ENCODE measurements around the gene MUTYH. TPM values are rescaled to one million over a fixed set of nuclear protein-coding genes. Genes with fewer than 3 reads are reported as not detected.

MUTYH gene
- total RNA-seq, 1 donor from 2014 or later: 34.9 TPM

DNA sequence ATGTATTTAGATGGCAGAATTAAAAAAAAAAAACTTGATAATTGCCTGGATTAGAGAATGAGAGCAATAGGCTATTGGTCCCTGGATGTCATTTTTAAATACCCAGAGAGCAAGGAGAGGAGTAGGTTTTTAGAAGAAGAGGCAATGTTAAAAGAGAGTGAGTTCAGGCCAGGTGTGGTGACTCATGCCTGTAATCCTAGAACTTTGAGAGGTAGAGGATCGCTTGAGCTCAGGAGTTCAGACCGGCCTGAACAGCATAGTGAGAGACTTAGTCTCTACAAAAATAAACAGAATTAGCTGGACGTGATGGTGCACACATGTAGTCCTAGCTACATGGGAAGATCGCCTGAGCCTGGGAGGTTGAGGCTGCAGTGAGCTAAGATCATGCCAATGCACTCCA lies 15.9 kb upstream of the MUTYH start:
- Histone ChIP-seq H3K36me3 (ENCODE audit: control insufficient read depth, insufficient read depth, low read length) (no peaks in the 10 kb centered on the region), H3K4me3 (ENCODE audit: low read depth, low read length) (no peak overlapping the region), H3K27me3 (ENCODE audit: control insufficient read depth, insufficient read depth, low read length) (no peaks in the 10 kb centered on the region)
- TF ChIP-seq, protein P1, sequence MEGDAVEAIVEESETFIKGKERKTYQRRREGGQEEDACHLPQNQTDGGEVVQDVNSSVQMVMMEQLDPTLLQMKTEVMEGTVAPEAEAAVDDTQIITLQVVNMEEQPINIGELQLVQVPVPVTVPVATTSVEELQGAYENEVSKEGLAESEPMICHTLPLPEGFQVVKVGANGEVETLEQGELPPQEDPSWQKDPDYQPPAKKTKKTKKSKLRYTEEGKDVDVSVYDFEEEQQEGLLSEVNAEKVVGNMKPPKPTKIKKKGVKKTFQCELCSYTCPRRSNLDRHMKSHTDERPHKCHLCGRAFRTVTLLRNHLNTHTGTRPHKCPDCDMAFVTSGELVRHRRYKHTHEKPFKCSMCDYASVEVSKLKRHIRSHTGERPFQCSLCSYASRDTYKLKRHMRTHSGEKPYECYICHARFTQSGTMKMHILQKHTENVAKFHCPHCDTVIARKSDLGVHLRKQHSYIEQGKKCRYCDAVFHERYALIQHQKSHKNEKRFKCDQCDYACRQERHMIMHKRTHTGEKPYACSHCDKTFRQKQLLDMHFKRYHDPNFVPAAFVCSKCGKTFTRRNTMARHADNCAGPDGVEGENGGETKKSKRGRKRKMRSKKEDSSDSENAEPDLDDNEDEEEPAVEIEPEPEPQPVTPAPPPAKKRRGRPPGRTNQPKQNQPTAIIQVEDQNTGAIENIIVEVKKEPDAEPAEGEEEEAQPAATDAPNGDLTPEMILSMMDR (IDR thresholded peaks at IDR 0.05; ENCODE audit: insufficient read depth, low read length, poor library complexity, severe bottlenecking): no peak
- DNase-seq (ENCODE audit: low read depth): no peak

DNA sequence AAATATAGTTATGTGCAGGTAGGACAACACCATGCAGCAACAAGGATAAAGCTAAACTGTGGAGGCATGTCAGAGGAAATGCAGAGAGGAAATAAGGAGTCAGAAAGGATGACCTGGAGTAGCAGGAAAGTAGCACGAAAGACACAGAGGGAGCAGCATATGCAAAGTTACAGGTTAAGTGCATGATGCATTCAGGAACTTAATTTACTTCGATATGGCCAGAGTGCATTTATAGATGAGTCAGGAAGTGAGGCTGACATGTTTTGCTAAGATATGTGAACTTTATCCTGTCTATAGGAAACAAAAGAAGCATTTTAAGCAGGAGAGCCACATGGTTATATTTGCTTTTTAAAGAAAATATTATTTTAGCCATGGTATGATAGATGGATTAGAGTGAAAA lies 15.4 kb upstream of the MUTYH start:
- Histone ChIP-seq H3K36me3 (ENCODE audit: control insufficient read depth, insufficient read depth, low read length) (no peaks in the 10 kb centered on the region), H3K4me3 (ENCODE audit: low read depth, low read length) (no peak overlapping the region), H3K27me3 (ENCODE audit: control insufficient read depth, insufficient read depth, low read length) (no peaks in the 10 kb centered on the region)
- DNase-seq (ENCODE audit: low read depth): no peak
- TF ChIP-seq, protein P1 (IDR thresholded peaks at IDR 0.05; ENCODE audit: insufficient read depth, low read length, poor library complexity, severe bottlenecking): no peak

DNA sequence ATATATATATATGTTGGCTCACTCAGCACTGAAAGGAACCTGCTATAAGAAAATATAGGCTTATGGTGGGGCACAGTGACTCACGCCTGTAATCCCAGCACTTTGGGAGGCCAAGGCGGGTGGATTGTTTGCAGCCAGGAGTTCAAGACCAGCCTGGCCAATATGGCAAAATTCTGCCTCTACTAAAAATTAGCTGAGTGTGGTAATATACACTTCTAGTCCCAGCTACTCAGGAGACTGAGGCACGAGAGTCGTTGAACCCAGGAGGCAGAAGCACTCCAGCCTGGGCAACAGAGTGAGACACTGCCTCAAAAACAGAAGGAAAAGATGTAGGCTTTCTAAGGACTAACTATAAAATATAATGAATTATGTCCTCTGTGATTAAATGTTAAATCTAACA lies 14.6 kb upstream of the MUTYH start:
- TF ChIP-seq, protein P1 (IDR thresholded peaks at IDR 0.05; ENCODE audit: insufficient read depth, low read length, poor library complexity, severe bottlenecking): no peak
- no peaks in the 10 kb centered on the region for H3K27me3 ChIP-seq (ENCODE audit: control insufficient read depth, insufficient read depth, low read length)
- DNase-seq (ENCODE audit: low read depth): no peak
- no peak overlapping the region for H3K4me3 ChIP-seq (ENCODE audit: low read depth, low read length)
- no peaks in the 10 kb centered on the region for H3K36me3 ChIP-seq (ENCODE audit: control insufficient read depth, insufficient read depth, low read length)

DNA sequence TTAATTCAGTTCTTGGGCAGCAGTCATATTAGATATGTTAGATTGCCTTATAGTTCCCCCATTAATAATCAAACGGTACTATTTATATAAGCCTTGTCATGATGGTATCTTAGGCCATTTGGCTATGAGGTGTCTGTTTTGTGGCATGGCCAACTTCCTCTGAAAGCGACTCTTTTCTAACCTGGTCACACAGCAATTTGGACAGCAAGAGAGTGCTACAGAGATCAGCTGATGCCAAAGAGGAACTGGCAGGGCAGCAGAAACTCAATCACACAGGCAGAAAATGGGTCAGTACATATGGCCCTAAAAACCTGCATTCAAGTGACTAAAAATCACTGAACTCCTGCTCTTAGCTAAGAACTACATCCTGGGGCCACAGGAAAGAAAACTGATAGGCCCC lies 13.4 kb upstream of the MUTYH start:
- DNase-seq (ENCODE audit: low read depth): no peak
- TF ChIP-seq, protein P1 (IDR thresholded peaks at IDR 0.05; ENCODE audit: insufficient read depth, low read length, poor library complexity, severe bottlenecking): no peak
- no peaks in the 10 kb centered on the region for H3K27me3 ChIP-seq (ENCODE audit: control insufficient read depth, insufficient read depth, low read length)
- H3K36me3 ChIP-seq (ENCODE audit: control insufficient read depth, insufficient read depth, low read length): no peaks in the 10 kb centered on the region
- no peak overlapping the region for H3K4me3 ChIP-seq (ENCODE audit: low read depth, low read length)

DNA sequence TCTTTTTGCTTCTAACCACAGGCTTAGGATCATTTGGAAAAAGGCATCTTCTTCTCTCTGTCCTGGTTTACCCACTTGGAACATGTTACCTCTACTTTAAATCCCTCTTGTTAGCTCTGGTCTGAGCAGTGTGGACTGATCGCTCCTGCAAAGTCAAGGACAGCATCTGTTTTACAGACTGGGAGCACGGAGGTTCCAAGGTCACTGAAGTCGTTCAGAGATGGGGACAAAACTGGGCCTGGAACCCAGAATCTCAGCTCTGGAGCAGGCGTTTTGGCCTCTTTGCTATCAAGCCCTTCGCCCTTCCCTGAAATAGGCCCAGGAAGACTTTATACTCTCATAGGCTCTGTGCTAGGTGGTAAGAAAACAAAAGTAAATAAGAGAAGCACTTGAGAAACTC lies 11.3 kb upstream of the MUTYH start:
- TF ChIP-seq, protein P1 (IDR thresholded peaks at IDR 0.05; ENCODE audit: insufficient read depth, low read length, poor library complexity, severe bottlenecking): no peak
- no peak for DNase-seq (ENCODE audit: low read depth)
- no peaks in the 10 kb centered on the region for H3K36me3 ChIP-seq (ENCODE audit: control insufficient read depth, insufficient read depth, low read length)
- H3K27me3 ChIP-seq (ENCODE audit: control insufficient read depth, insufficient read depth, low read length): no peaks in the 10 kb centered on the region
- H3K4me3 ChIP-seq (ENCODE audit: low read depth, low read length): no peak overlapping the region

DNA sequence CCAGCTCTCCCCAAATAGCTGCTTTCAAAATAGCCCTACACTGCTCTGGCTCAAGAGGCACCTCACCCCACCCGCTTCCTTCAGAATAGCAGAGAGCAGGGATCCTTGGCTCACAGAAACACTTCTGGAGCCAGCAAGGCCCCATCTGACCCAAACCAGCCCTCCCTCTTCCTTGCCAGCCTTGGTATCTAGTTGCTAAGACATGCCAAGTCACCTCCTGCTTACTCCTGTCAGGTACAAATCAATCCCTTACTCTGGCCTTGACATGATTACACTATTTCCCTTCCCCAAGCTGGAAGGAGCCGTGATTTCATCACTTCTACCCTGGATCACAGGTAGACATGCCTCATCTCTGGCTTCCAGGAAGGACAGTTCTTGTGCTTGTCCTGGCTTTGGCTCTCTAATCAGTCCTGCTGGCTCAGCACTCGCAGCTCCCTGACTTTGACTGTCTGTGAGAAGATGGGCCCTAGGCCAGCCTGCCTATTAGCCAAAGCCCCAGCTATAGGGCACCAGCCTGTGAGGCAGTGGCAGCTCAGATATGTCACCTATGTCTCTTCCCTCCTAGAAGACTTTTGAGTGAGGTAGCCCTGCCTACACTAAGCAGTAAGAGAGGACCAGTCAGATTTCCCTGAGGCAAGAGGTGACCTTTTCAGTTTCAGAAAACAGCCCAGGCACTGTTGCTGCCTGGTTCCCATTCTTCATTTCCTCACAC lies 8.9 kb upstream of the MUTYH start:
- no peak for DNase-seq (ENCODE audit: low read depth)
- Histone ChIP-seq H3K36me3 (ENCODE audit: control insufficient read depth, insufficient read depth, low read length) (no peaks in the 10 kb centered on the region), H3K27me3 (ENCODE audit: control insufficient read depth, insufficient read depth, low read length) (no peaks in the 10 kb centered on the region), H3K4me3 (ENCODE audit: low read depth, low read length) (no peak overlapping the region)
- TF ChIP-seq, protein P1 (IDR thresholded peaks at IDR 0.05; ENCODE audit: insufficient read depth, low read length, poor library complexity, severe bottlenecking): no peak
